Endothelial cell of umbilical vein (primary cell): Measurements from ENCODE around the gene MTM1.

Experiments used
- JUN ChIP-seq: IDR thresholded peaks from 2 replicates; pipeline ENCODE4 v1.6.1; 2011; ENCODE audit warnings: borderline replicate concordance, low read depth; ENCODE audit not compliant: insufficient read length, insufficient read depth
- POLR2A ChIP-seq: IDR thresholded peaks from 2 replicates; pipeline ENCODE4 v1.6.1; 2012; ENCODE audit warnings: low read depth, mild to moderate bottlenecking, control low read depth, low read length
- TF ChIP-seq, protein P1 (sequence below), 2 donors: IDR thresholded peaks; 1 replicate in 1 of 2; 2 replicates in 1 of 2; pipeline ENCODE4 v1.5.1; 2011; ENCODE audit warnings: low read length in 2 of 2, mild to moderate bottlenecking in 2 of 2, moderate library complexity in 2 of 2, control low read depth in 1 of 2, inconsistent platforms in 1 of 2, low read depth in 1 of 2; ENCODE audit not compliant: insufficient read depth in 1 of 2; ENCODE audit errors: extremely low read depth in 1 of 2
- TF ChIP-seq, protein P2 (sequence below): IDR thresholded peaks from 2 replicates; pipeline ENCODE4 v1.6.1; 2011; ENCODE audit not compliant: insufficient read depth, insufficient read length

DNA sequence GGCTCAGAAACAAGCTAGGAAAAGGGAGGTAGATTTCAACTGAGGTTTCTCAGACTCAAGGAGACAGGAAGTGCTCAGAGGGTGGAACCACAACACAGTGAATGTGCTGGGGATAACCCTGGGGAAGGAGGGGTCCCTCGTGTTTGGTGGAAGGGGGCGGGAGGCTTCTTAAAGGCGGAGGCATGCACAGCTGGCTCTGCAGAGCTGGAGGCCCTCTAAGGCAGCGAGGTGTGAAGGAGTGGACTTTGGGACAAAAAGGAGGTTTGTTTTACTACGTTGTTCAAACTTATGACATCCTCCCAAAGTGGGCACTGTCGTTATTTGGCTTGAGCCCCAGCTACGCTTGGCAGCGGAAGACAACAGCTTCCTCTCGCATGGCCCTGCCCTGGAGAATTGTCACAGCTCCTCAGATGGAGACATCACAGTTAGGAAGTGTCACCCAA, 21.7 kb upstream of the MTM1 start:
- TF ChIP-seq JUN, result no peak
- TF ChIP-seq, protein P1, sequence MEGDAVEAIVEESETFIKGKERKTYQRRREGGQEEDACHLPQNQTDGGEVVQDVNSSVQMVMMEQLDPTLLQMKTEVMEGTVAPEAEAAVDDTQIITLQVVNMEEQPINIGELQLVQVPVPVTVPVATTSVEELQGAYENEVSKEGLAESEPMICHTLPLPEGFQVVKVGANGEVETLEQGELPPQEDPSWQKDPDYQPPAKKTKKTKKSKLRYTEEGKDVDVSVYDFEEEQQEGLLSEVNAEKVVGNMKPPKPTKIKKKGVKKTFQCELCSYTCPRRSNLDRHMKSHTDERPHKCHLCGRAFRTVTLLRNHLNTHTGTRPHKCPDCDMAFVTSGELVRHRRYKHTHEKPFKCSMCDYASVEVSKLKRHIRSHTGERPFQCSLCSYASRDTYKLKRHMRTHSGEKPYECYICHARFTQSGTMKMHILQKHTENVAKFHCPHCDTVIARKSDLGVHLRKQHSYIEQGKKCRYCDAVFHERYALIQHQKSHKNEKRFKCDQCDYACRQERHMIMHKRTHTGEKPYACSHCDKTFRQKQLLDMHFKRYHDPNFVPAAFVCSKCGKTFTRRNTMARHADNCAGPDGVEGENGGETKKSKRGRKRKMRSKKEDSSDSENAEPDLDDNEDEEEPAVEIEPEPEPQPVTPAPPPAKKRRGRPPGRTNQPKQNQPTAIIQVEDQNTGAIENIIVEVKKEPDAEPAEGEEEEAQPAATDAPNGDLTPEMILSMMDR (IDR thresholded peaks at IDR 0.05; ENCODE audit: extremely low read depth in 1 of 2, insufficient read depth in 1 of 2, low read depth in 1 of 2, low read length in 2 of 2), result no peak
- TF ChIP-seq POLR2A, result no peak
- TF ChIP-seq, protein P2, sequence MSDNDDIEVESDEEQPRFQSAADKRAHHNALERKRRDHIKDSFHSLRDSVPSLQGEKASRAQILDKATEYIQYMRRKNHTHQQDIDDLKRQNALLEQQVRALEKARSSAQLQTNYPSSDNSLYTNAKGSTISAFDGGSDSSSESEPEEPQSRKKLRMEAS, result no peak
